SK-N-SH (cell line): ENCODE data around the gene AGBL3. TPM values are rescaled to one million over a fixed set of nuclear protein-coding genes. Genes with fewer than 3 reads are reported as not detected.

Source experiments
- CTCF ChIA-PET: fragments of 300-600, 350-600 bp; formaldehyde crosslinking; extraction: SDS; loops from one replicate; lab custom pipeline; 2021; lab: Yijun Ruan, JAX
- POLR2A ChIA-PET: fragments of 350-600 bp; sonication (Branson Sonifier 250); formaldehyde crosslinking; extraction: SDS; loops from one replicate; lab custom pipeline; 2020; ENCODE audit warnings: antibody characterized with exemption, inconsistent platforms; lab: Yijun Ruan, JAX
- DNase-seq: peaks from one replicate; pipeline ENCODE4 v3.0.0; 2012
- H2AFZ ChIP-seq: fragments of 200-600 bp; sonication (generic); 2 replicates; pipeline ENCODE4 v1.8.1; 2016; ENCODE audit warnings: antibody characterized with exemption, mild to moderate bottlenecking, low read depth
- H3F3A ChIP-seq: fragments of 200-600 bp; sonication (generic); replicated peaks from 2 replicates; pipeline ENCODE3; 2016; ENCODE audit warnings: antibody characterized with exemption, mild to moderate bottlenecking; ENCODE audit not compliant: insufficient read depth
- H3K27ac ChIP-seq, 2 experiments: fragments of 200-500 bp in 1 of 2; fragments of 200-600 bp in 1 of 2; sonication (Bioruptor generic) in 1 of 2; sonication (generic), shearing (Covaris generic) in 1 of 2; 2 replicates each; pipeline versions ENCODE4 v1.5.1 to v1.6.1; 2014 to 2016; ENCODE audit warnings: low read depth in 2 of 2, inconsistent platforms in 1 of 2, low read length in 1 of 2, mild to moderate bottlenecking in 1 of 2, mixed read lengths in 1 of 2
- H3K27me3 ChIP-seq: fragments of 200-600 bp; sonication (generic), shearing (Covaris generic); 2 replicates; pipeline ENCODE4 v1.6.1; 2016; ENCODE audit warnings: mixed run types; ENCODE audit not compliant: insufficient read depth
- H3K36me3 ChIP-seq, 2 experiments: fragments of 200-500 bp in 1 of 2; fragments of 200-600 bp in 1 of 2; sonication (Bioruptor generic) in 1 of 2; sonication (generic) in 1 of 2; replicated peaks in 1 of 2; 2 replicates each; pipeline versions ENCODE3 to v1.5.1; 2014 to 2016; ENCODE audit warnings: low read length in 1 of 2, mild to moderate bottlenecking in 1 of 2; ENCODE audit not compliant: insufficient read depth in 2 of 2, control insufficient read depth in 1 of 2
- H3K4me1 ChIP-seq, 2 experiments: fragments of 200-500 bp in 1 of 2; fragments of 200-600 bp in 1 of 2; sonication (Bioruptor generic) in 1 of 2; sonication (generic), shearing (Covaris generic) in 1 of 2; 2 replicates each; pipeline versions ENCODE4 v1.5.1 to v1.6.1; 2014 to 2016; ENCODE audit warnings: low read depth in 1 of 2, low read length in 1 of 2, mixed run types in 1 of 2; ENCODE audit not compliant: insufficient read depth in 2 of 2, control insufficient read depth in 1 of 2
- H3K4me2 ChIP-seq: fragments of 200-600 bp; sonication (generic), shearing (Covaris generic); 2 replicates; pipeline ENCODE4 v1.6.1; 2017; ENCODE audit warnings: mixed run types
- H3K4me3 ChIP-seq, 2 experiments: fragments of 200-500 bp in 1 of 2; fragments of 200-600 bp in 1 of 2; sonication (Bioruptor generic) in 1 of 2; sonication (generic), shearing (Covaris generic) in 1 of 2; 2 replicates each; pipeline versions ENCODE4 v1.5.1 to v1.8.1; 2014 to 2016; ENCODE audit warnings: low read depth in 2 of 2, inconsistent platforms in 1 of 2, low read length in 1 of 2, mild to moderate bottlenecking in 1 of 2, mixed read lengths in 1 of 2, moderate library complexity in 1 of 2
- H3K79me2 ChIP-seq: fragments of 200-600 bp; sonication (generic); 2 replicates; pipeline ENCODE4 v1.8.1; 2017; ENCODE audit warnings: mild to moderate bottlenecking; ENCODE audit not compliant: insufficient read depth
- H3K9ac ChIP-seq: fragments of 200-600 bp; sonication (generic); 2 replicates; pipeline ENCODE4 v1.6.1; 2017; ENCODE audit warnings: mixed run types
- H3K9me2 ChIP-seq: fragments of 200-600 bp; sonication (generic); 2 replicates; pipeline ENCODE4 v1.6.1; 2017; ENCODE audit warnings: mixed run types
- H3K9me3 ChIP-seq: fragments of 200-600 bp; sonication (generic); 2 replicates; pipeline ENCODE4 v1.6.1; 2017; ENCODE audit warnings: mixed run types, mild to moderate bottlenecking, moderate library complexity
- H4K20me1 ChIP-seq: fragments of 200-600 bp; sonication (generic); 2 replicates; pipeline ENCODE4 v1.6.1; 2017; ENCODE audit warnings: mild to moderate bottlenecking, mixed run types; ENCODE audit not compliant: insufficient read depth
- CHD2 ChIP-seq: fragments of 150-350 bp; IDR thresholded peaks from 2 replicates; pipeline ENCODE4 v1.6.1; 2018; ENCODE audit warnings: low read length; ENCODE audit not compliant: partially characterized antibody
- EP300 ChIP-seq, 2 experiments: IDR thresholded peaks; 2 replicates each; pipeline versions ENCODE4 v1.4.0 to v1.6.1; 2012; ENCODE audit warnings: borderline replicate concordance in 1 of 2, low read depth in 1 of 2, low read length in 1 of 2
- EZH2phosphoT487 ChIP-seq: fragments of 200-600 bp; sonication (generic); IDR thresholded peaks from 2 replicates; pipeline ENCODE4 v1.6.1; 2017; ENCODE audit warnings: low read depth, mixed run types, mild to moderate bottlenecking, antibody characterized with exemption, moderate library complexity, borderline replicate concordance
- GABPA ChIP-seq: IDR thresholded peaks from 2 replicates; pipeline ENCODE4 v1.4.0; 2012; ENCODE audit warnings: low read depth, mild to moderate bottlenecking
- GATA2 ChIP-seq: sonication (generic); formaldehyde crosslinking; IDR thresholded peaks from 2 replicates; pipeline ENCODE4 v1.5.0; 2020; ENCODE audit warnings: mild to moderate bottlenecking, missing genetic modification reagents
- JUND ChIP-seq: IDR thresholded peaks from 2 replicates; pipeline ENCODE4 v1.4.0; 2012
- MEF2A ChIP-seq: IDR thresholded peaks from 2 replicates; pipeline ENCODE4 v1.4.0; 2012; ENCODE audit warnings: low read depth, borderline replicate concordance
- MXI1 ChIP-seq: IDR thresholded peaks from 2 replicates; pipeline ENCODE4 v1.6.1; 2012; ENCODE audit warnings: mild to moderate bottlenecking, low read depth, low read length, improper control_type of control experiment
- RFX5 ChIP-seq: IDR thresholded peaks from 2 replicates; pipeline ENCODE4 v1.6.1; 2012; ENCODE audit warnings: mild to moderate bottlenecking, improper control_type of control experiment, low read length
- SIN3A ChIP-seq: IDR thresholded peaks from 2 replicates; pipeline ENCODE4 v1.6.1; 2012; ENCODE audit warnings: low read depth, mild to moderate bottlenecking, low read length, moderate library complexity, borderline replicate concordance
- TAF1 ChIP-seq: IDR thresholded peaks from 2 replicates; pipeline ENCODE4 v1.6.1; 2012; ENCODE audit warnings: low read depth, mild to moderate bottlenecking, low read length, moderate library complexity, borderline replicate concordance
- TCF12 ChIP-seq: IDR thresholded peaks from 2 replicates; pipeline ENCODE4 v1.4.0; 2012
- TEAD4 ChIP-seq: IDR thresholded peaks from 2 replicates; pipeline ENCODE4 v1.4.0; 2012; ENCODE audit warnings: mild to moderate bottlenecking, borderline replicate concordance; ENCODE audit not compliant: insufficient read depth
- WGBS: methylation state at CpG from one replicate; pipeline ENCODE4 v1.1.6; 2017; ENCODE audit warnings: low lambda C conversion rate; 5-methylcytosine and 5-hydroxymethylcytosine counted together
- polyA plus RNA-seq, 3 experiments: library from polyadenylated mRNA; depleted of rRNA; stranded (reverse); fragments of >200 nt; gene quantifications; 2 replicates each; pipeline ENCODE4 v1.2.3, GENCODE V29; 2012
- TF ChIP-seq, protein P1 (sequence below): fragments of 200-600 bp; sonication (generic); IDR thresholded peaks from 2 replicates; pipeline ENCODE4 v1.6.1; 2017; ENCODE audit warnings: antibody characterized with exemption, mild to moderate bottlenecking, moderate library complexity
- TF ChIP-seq, protein P2 (sequence below): IDR thresholded peaks from 2 replicates; pipeline ENCODE4 v1.4.0; 2012; ENCODE audit warnings: low read depth
- TF ChIP-seq, protein P3 (sequence below): IDR thresholded peaks from 2 replicates; pipeline ENCODE4 v1.4.0; 2012; ENCODE audit warnings: low read depth, borderline replicate concordance
- TF ChIP-seq, protein P4 (sequence below): IDR thresholded peaks from 2 replicates; pipeline ENCODE4 v1.4.0; 2012; ENCODE audit warnings: low read depth, borderline replicate concordance
- TF ChIP-seq, protein P5 (sequence below): fragments of 150-350 bp; IDR thresholded peaks from 2 replicates; pipeline ENCODE4 v1.6.1; 2017; ENCODE audit warnings: antibody characterized with exemption, low read length, low read depth, borderline replicate concordance

Gene AGBL3
- polyA plus RNA-seq, 1 of the 3 experiments (the other 2 are of a cell fraction): 0.35 TPM

DNA sequence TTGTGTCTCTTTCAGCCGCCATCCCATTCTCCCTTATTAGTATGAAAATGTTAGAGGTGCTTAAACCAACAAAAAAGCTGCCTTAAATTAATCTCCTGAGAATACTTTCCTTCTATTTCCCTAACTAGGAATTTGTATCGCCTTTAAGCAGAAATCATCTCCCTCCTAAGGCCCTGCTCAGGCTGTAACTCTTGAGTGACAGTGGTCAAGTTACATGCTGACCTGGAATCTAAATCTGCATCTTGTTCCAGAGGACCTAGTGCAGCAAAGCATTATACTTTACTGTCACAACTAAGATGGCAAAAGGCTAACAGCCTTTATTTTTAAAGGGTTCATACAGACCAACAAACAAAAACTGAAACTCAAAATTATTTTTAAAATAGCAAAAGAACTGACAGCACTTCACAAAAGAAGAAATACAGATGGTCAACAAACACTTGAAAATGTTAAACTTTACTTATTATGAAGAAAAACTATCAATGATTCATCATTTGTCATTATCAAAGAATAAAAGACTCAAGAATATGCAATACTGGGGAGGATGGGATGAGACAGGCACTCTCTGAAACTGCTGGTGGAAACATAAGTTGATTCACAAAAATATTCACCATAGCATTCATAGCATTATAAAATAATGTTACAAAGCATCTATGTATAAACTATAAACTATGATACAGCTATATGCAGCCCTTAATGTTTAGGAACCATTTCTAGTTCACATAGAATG is 173.2 kb downstream of the AGBL3 start (continued):
- TF ChIP-seq TAF1: no peak
- TF ChIP-seq, protein P1, sequence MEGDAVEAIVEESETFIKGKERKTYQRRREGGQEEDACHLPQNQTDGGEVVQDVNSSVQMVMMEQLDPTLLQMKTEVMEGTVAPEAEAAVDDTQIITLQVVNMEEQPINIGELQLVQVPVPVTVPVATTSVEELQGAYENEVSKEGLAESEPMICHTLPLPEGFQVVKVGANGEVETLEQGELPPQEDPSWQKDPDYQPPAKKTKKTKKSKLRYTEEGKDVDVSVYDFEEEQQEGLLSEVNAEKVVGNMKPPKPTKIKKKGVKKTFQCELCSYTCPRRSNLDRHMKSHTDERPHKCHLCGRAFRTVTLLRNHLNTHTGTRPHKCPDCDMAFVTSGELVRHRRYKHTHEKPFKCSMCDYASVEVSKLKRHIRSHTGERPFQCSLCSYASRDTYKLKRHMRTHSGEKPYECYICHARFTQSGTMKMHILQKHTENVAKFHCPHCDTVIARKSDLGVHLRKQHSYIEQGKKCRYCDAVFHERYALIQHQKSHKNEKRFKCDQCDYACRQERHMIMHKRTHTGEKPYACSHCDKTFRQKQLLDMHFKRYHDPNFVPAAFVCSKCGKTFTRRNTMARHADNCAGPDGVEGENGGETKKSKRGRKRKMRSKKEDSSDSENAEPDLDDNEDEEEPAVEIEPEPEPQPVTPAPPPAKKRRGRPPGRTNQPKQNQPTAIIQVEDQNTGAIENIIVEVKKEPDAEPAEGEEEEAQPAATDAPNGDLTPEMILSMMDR: no peak
- TF ChIP-seq, protein P2, sequence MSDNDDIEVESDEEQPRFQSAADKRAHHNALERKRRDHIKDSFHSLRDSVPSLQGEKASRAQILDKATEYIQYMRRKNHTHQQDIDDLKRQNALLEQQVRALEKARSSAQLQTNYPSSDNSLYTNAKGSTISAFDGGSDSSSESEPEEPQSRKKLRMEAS: no peak
- no peak for TF ChIP-seq JUND
- no peak for TF ChIP-seq MEF2A

DNA sequence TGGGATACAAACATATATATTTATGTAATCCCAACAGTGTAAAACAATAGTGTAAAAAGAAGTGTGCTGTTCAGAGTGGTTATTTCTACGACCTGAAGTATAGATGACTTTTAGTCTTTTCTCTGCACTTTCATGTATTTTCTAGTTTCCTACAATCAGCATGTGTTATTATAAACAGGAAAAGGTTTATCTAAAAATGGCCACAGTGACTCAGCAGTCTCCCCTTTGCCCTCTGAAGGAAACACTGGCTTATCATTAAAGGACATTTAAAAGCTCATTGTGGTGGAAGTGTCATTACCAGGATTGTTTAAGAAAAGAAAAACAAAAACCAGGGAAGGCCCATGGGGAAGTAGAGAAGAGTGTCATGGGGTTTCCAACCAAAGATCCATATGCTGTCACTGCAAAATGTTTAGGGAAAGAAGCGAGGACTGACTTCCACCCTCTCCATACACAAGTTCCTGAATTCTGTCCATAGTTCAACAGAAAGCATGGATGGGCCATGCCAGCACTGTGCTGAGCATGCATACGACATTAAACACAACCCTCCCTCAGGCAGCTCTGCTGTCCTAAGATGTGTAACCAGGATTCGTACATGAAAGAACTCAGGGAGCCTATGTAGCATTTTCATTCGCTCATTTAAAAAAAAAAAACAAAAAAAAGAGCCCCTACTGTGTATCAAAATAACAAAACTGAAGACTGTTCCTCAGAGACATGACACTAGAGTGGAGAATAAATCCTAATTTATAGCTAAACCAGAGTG is 174.0 kb downstream of the AGBL3 start:
- H3K9ac ChIP-seq: no peak overlapping the region
- DNase-seq: no peak
- H2AFZ ChIP-seq: peak overlapping the region; percentile 8; the same call in 1 of the 2 replicates
- CTCF ChIA-PET: interaction anchor here (1.1 to 1.5 kb wide), 2 partner anchors 11 to 13 kb away, joined by 5 read pairs; partner anchors contain the start of genes CYREN and TMEM140
- no peak overlapping the region for H3K4me3 ChIP-seq
- POLR2A ChIA-PET: interaction anchor here (0.9 kb wide), 1 partner anchor 174 kb away, joined by 3 read pairs; the partner anchor contains the start of gene AGBL3
- no peak overlapping the region for H3K4me2 ChIP-seq
- H3K4me1 ChIP-seq: peaks cover 4 to 11% of the 10 kb centered on the region in 2 experiments; a peak in 3 of 4 replicates
- H3K36me3 ChIP-seq: peaks cover 13% of the 10 kb centered on the region in 2 experiments
- H3K27me3 ChIP-seq: no peaks in the 10 kb centered on the region
- H4K20me1 ChIP-seq: no peaks in the 10 kb centered on the region
- H3K27ac ChIP-seq: peak overlapping the region; percentile 21 to 23; a peak in 2 of 4 replicates
- TF ChIP-seq GABPA (no peak), SIN3A (no peak), EZH2phosphoT487 (no peak), MXI1 (no peak), GATA2 (no peak), TCF12 (no peak), JUND (no peak), RFX5 (no peak), TAF1 (no peak), EP300 (IDR thresholded peaks at IDR 0.05; ENCODE audit: borderline replicate concordance in 1 of 2, low read depth in 1 of 2, low read length in 1 of 2) (no peak), TEAD4 (no peak), CHD2 (no peak)
- TF ChIP-seq, protein P3, sequence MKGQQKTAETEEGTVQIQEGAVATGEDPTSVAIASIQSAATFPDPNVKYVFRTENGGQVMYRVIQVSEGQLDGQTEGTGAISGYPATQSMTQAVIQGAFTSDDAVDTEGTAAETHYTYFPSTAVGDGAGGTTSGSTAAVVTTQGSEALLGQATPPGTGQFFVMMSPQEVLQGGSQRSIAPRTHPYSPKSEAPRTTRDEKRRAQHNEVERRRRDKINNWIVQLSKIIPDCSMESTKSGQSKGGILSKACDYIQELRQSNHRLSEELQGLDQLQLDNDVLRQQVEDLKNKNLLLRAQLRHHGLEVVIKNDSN: no peak
- TF ChIP-seq, protein P4, sequence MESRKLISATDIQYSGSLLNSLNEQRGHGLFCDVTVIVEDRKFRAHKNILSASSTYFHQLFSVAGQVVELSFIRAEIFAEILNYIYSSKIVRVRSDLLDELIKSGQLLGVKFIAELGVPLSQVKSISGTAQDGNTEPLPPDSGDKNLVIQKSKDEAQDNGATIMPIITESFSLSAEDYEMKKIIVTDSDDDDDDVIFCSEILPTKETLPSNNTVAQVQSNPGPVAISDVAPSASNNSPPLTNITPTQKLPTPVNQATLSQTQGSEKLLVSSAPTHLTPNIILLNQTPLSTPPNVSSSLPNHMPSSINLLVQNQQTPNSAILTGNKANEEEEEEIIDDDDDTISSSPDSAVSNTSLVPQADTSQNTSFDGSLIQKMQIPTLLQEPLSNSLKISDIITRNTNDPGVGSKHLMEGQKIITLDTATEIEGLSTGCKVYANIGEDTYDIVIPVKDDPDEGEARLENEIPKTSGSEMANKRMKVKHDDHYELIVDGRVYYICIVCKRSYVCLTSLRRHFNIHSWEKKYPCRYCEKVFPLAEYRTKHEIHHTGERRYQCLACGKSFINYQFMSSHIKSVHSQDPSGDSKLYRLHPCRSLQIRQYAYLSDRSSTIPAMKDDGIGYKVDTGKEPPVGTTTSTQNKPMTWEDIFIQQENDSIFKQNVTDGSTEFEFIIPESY: no peak
- TF ChIP-seq, protein P5, sequence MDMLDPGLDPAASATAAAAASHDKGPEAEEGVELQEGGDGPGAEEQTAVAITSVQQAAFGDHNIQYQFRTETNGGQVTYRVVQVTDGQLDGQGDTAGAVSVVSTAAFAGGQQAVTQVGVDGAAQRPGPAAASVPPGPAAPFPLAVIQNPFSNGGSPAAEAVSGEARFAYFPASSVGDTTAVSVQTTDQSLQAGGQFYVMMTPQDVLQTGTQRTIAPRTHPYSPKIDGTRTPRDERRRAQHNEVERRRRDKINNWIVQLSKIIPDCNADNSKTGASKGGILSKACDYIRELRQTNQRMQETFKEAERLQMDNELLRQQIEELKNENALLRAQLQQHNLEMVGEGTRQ: no peak
- TF ChIP-seq, protein P1: no peak
- H3K9me2 ChIP-seq: no peaks in the 10 kb centered on the region
- H3F3A ChIP-seq: peaks cover 6% of the 10 kb centered on the region
- H3K9me3 ChIP-seq: no peaks in the 10 kb centered on the region; the same call in 1 of the 2 replicates
- H3K79me2 ChIP-seq: no peaks in the 10 kb centered on the region
- WGBS: 94% methylated on average over 5 of the region's 5 CpGs
